Mucosa of descending colon (tissue), 3 donors: ENCODE measurements around the gene ASTN2. TPM values are rescaled to one million over a fixed set of nuclear protein-coding genes. Genes with fewer than 3 reads are reported as not detected.

Experiments used
- ATAC-seq: fragments of 200-7000 bp; cut with Tn5 transposase; one replicate; pipeline ENCODE4 v1.9.1; 2020; ENCODE audit warnings: mild to moderate bottlenecking, moderate library complexity
- DNase-seq, 3 donors: peaks; one replicate each; pipeline ENCODE4 v3.0.0-alpha.2; 2020
- H3K36me3 ChIP-seq: fragments of 200-600 bp; one replicate; pipeline ENCODE4 v1.8.0; 2021; ENCODE audit warnings: low read depth, mild to moderate bottlenecking
- H3K4me1 ChIP-seq: fragments of 200-600 bp; one replicate; pipeline ENCODE4 v1.8.0; 2021; ENCODE audit warnings: low read depth, mild to moderate bottlenecking
- H3K4me3 ChIP-seq: fragments of 200-600 bp; one replicate; pipeline ENCODE4 v1.8.0; 2021; ENCODE audit warnings: mild to moderate bottlenecking
- H3K9me3 ChIP-seq: fragments of 200-600 bp; one replicate; pipeline ENCODE4 v1.8.0; 2021; ENCODE audit warnings: mild to moderate bottlenecking
- intact Hi-C, 2 donors: fragments of 100-400 bp; cut with DNase I in 1 of 2; cut with micrococcal nuclease in 1 of 2; formaldehyde crosslinking; loops; one replicate each; pipeline versions ENCODE4 v1.11.0 to v1.11.1; 2022; cut with DNase I, micrococcal nuclease
- total RNA-seq, 3 donors: library from RNA; stranded (reverse); fragmentation: NEBNext Ultra II Directional in 2 of 3; extraction: Animal tissue kit (Norgen Biotek cat#: 25700) in 2 of 3; gene quantifications; one replicate each; pipeline versions ENCODE4 v1.2.1 to v1.2.4, GENCODE V29; 2021 to 2023
- TF ChIP-seq, protein P1 (sequence below): fragments of 200-600 bp; IDR thresholded peaks from one replicate; pipeline ENCODE4 v1.8.0; 2022; ENCODE audit warnings: antibody characterized with exemption, mild to moderate bottlenecking
- donor health status: DM: no; HTN: no; CAD: no; lungs with moderate emphysema.
- donor health status: DM: no; HTN: no; CAD: no.
- donor health status: DM: no; HTN: yes; CAD: no.

The ASTN2 gene
- total RNA-seq, 3 donors from 2014 or later = 3.5 to 6.1 (median 5.4) TPM

DNA sequence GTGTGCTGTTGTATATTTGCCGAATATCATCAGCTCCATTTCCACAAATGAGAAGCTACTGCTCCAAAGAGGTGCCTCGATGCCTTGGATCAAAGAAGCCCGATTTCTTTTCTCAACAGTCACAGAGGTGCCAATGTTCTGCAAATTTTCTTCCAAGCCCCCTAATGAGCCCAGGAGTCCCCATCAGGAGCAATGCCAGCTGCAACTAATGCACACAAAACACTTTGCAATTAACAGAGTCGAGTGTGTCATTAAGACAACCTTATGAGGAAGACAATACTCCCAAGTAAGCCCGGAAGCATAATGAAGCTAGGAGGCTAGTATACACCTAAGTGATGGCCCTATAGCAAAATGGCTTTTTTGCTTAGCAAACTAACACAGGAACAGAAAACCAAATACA is 480.7 kb downstream of the ASTN2 start:
- ATAC-seq = no peak
- intact Hi-C loops = no loop called here
- no peaks in the 10 kb centered on the region for H3K4me1 ChIP-seq
- TF ChIP-seq, protein P1, sequence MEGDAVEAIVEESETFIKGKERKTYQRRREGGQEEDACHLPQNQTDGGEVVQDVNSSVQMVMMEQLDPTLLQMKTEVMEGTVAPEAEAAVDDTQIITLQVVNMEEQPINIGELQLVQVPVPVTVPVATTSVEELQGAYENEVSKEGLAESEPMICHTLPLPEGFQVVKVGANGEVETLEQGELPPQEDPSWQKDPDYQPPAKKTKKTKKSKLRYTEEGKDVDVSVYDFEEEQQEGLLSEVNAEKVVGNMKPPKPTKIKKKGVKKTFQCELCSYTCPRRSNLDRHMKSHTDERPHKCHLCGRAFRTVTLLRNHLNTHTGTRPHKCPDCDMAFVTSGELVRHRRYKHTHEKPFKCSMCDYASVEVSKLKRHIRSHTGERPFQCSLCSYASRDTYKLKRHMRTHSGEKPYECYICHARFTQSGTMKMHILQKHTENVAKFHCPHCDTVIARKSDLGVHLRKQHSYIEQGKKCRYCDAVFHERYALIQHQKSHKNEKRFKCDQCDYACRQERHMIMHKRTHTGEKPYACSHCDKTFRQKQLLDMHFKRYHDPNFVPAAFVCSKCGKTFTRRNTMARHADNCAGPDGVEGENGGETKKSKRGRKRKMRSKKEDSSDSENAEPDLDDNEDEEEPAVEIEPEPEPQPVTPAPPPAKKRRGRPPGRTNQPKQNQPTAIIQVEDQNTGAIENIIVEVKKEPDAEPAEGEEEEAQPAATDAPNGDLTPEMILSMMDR = no peak
- no peaks in the 10 kb centered on the region for H3K36me3 ChIP-seq
- no peaks in the 10 kb centered on the region for H3K9me3 ChIP-seq
- DNase-seq = no peak
- no peak overlapping the region for H3K4me3 ChIP-seq

DNA sequence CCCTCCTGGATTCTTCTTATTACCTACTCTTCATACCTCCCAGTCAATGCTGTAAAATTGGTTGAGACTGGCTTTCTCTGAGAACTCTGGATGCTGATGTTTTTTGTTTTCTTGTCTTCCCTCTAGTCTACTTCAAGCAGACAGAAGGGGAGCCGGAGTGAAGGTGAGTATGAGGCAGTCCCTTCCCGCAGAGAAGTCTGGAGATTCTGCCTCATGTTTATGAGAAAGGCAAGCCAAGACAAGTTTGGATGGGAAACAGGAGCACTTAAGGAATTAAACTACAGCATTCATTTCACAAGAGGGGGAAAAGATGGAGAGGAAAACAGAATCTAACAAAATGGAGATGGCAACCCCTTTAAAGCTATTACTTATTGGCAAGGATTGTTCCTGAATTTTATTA is 481.6 kb downstream of the ASTN2 start:
- no peaks in the 10 kb centered on the region for H3K4me1 ChIP-seq
- no peaks in the 10 kb centered on the region for H3K36me3 ChIP-seq
- DNase-seq = no peak
- TF ChIP-seq, protein P1 = no peak
- intact Hi-C loops = no loop called here
- no peak overlapping the region for H3K4me3 ChIP-seq
- ATAC-seq = no peak
- H3K9me3 ChIP-seq = no peaks in the 10 kb centered on the region

DNA sequence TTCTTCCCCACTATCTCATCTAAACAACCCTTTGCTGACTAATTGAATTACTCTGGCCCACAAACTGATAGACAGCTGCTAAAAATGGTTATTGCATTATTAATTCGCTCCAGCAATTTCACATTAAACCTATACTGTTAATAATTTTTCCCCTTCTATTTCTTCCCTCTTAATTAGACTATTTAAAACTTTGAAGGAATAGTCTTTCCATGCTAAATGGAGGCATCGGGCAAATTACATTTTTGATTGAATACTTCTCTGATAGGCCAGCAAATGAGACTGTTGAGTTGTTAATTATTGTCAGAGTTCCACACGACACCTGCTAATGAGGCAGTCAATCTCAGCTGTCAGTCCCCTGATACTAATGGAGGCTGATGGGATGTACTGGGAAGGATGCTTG is 485.2 kb downstream of the ASTN2 start:
- Histone ChIP-seq H3K4me3 (no peak overlapping the region), H3K36me3 (no peaks in the 10 kb centered on the region), H3K4me1 (no peaks in the 10 kb centered on the region), H3K9me3 (no peaks in the 10 kb centered on the region)
- intact Hi-C loops = no loop called here
- TF ChIP-seq, protein P1 = no peak
- ATAC-seq (no peak), DNase-seq (no peak)

DNA sequence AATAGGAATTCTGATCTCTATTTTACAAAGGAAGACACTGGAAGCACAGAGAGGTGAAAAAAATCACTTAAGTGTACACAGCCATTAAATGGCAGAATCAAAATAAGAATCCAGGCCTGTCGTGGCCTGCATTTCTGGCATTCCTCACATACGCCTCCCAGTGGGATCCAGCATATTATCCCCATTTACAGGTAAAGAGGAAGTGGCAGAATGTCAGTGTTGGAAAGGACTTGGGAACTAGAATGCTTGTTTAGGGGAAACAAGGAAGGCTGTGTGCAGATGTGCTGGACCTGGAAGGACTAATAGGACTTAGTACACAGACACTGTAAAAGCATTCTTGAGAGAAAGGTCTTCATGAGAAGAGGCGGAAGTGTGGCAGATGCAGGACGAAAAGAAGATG is 486.0 kb downstream of the ASTN2 start:
- intact Hi-C loops = no loop called here
- H3K4me3 ChIP-seq = no peak overlapping the region
- H3K9me3 ChIP-seq = no peaks in the 10 kb centered on the region
- ATAC-seq = no peak
- no peaks in the 10 kb centered on the region for H3K4me1 ChIP-seq
- DNase-seq = no peak
- TF ChIP-seq, protein P1 = no peak
- H3K36me3 ChIP-seq = no peaks in the 10 kb centered on the region

DNA sequence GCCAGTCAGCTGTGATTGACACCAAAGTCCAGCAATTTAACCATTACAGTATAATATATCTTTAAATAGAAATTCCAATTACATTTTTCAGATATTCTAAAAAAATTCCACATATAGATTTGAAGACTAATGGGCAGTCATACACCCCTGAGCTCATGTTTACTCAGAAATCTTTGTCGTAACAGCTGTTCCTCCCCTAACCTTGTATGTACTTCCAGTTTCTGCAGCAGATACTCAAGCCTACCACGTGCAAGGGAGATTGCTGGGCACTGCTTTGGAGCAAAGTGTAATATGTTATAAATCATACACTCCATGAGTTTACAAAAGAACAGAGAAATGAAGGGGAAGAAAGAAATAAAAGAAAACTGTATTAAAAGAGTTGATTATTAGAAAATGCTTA is 486.6 kb downstream of the ASTN2 start:
- TF ChIP-seq, protein P1 = no peak
- no peak for DNase-seq
- Histone ChIP-seq H3K9me3 (no peaks in the 10 kb centered on the region), H3K4me3 (no peak overlapping the region), H3K4me1 (no peaks in the 10 kb centered on the region), H3K36me3 (no peaks in the 10 kb centered on the region)
- intact Hi-C loops = no loop called here
- no peak for ATAC-seq

DNA sequence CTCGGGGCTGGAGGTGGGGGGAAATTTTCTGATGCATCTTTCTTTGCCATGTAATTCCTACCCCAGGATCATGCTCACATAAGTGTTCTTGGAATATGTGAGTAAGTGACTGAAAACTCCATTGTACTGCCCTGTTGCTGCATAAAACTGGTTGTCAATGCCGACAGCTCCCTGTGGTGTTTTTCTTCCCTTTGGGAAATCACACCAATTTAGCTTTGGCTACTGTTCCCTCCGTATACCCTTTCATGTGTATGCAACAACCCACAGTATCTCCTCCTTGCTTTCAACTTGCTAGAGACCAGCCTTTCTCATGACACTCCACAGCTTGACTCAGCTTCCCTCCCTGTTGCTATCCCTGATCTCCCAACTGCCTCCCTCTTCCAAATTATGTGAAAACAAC is 487.1 kb downstream of the ASTN2 start:
- no peaks in the 10 kb centered on the region for H3K9me3 ChIP-seq
- TF ChIP-seq, protein P1 = no peak
- H3K4me1 ChIP-seq = no peaks in the 10 kb centered on the region
- no peak overlapping the region for H3K4me3 ChIP-seq
- ATAC-seq (no peak), DNase-seq (no peak)
- no peaks in the 10 kb centered on the region for H3K36me3 ChIP-seq
- intact Hi-C loops = no loop called here
